Tongue (tissue), 3 donors: Measurements from ENCODE around the gene ATP11C. TPM values are rescaled to one million over a fixed set of nuclear protein-coding genes. Genes with fewer than 3 reads are reported as not detected.
"Not testable (repeated sequence)": the region's sequence is repeated elsewhere in the genome, so short reads cannot be mapped to it uniquely, and the experiment has no call there.

Source experiments
- DNase-seq: peaks from one replicate; pipeline ENCODE4 v3.0.0-alpha.2; 2015
- small RNA-seq: library from RNA; depleted of rRNA; stranded (forward); fragments of <200 nt; gene quantifications from one replicate; pipeline ENCODE3, GENCODE V24; 2014; ENCODE audit warnings: low replicate concordance
- total RNA-seq: library from RNA; depleted of rRNA; stranded (reverse); fragments of >200 nt; gene quantifications from one replicate; pipeline ENCODE4 v1.2.3, GENCODE V29; 2014

ATP11C gene
- total RNA-seq, 1 donor from 2014 or later, result 29.7 TPM

GRCh38 chrX:139720136-139720535 lies 212.7 kb downstream of the ATP11C start:
- no peak for DNase-seq

DNA sequence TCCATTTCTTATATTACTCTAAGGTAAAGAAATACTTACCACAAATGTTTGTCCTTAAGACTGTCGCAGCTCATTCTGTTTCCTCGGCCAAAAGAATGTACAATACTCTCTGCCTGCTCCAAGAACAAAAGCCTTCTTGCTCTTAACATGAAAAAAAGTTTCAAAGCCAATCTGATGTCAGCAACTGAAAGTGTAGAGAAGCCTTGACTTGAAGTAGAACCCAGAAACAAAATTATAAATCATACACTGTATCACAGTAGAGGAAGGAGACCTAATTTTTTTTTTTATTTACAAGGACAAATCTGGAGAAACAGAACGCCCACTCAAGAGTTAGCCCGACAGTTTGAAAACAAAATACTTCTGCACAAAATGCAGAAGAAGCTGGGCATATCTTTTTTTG lies 224.8 kb downstream of the ATP11C start, which contains the start of gene MCF2:
Gene MCF2 (minus strand): TSS at position 101 of the 400 bp plus-strand sequence. CDS start 56,423 bp downstream, outside the sequence.
- no peak for DNase-seq

DNA sequence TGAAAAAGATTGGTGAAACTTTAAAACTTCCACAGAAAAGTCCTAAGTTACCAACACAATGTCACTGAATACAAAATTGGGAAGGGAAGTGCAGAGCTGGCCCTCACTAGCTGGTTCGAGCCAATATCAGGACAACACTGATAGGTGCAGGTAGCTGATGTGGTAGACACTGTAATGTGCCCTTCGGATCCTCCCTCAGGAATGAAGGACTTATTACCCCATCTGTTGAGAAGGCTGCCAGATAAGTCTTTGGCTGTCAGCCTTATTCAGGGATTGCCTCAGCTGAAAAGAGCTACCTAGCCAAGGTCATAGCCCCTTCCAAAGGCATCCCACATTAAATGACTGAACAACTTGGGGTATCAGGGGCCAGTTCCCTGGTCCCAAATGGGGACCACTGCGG lies 230.2 kb downstream of the ATP11C start:
- no peak for DNase-seq

DNA sequence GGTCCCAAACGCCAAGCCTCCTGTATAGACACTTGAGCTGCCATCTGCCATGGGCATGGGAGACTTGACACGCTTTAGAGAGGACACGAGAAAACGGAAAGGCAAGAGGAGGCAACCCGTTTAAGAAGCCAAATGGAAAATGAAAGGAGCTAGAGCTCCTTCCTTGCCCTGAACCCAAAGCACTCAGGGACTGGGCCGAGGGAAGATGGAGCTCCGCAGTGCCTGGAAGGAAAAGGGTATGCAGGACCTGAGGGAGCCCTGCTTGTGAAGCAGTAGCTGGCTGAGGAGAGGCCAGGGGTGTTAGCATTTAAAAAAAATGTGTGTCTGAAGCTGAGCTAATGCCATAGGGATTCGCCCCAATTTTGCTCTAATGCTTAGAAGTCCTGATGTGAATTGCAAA lies 239.9 kb downstream of the ATP11C start:
- DNase-seq, result no peak

DNA sequence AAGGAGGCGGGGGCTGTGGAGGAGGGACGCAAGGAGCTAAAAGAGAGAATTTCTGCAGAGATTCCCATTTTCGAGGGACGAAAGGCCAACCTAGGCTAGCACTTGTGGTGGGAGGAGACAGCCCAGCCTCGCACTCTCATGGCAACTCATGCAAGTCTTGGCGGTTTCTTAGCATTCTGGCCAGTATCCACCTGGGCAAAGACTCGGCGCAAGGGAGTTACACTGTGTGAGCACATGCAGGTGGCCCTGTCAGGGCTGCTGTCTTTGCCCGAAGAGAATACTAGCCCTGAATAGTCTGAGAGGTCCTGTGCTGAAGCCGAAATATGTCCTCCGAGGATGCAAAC lies 240.4 kb downstream of the ATP11C start:
- DNase-seq, result no peak

DNA sequence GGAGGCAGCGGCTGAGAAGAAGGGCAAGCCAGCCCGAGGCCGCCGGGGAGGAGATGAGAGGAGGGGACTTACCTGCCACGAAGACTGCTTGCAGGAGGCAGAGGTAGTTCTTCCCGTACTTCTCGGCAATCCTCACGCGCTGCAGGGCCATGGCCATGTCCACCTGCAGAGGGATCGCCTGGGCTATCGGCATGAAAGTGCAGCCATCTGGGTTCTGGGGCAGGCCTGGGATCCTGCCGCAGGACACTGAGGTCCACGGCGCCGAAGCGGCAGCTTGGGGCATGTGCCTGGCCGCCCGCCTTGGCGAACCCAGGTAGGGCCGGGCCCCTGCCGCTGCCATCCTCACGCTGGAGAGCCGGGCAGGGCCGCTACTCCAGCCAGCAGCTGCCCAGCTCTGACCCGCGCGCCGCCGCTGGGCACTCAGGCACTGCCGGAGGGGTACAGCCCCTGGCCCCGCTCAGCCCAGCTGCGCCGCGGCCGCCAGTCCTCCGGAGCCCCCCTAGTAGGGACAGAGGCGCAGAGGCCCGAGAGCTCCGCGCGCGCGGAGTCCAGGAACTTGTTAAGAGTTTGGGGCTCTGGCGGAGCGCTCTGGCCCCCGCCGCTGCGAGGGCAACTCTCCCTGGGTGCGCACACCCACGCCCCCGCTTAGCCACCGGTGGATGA lies 240.9 kb downstream of the ATP11C start:
- peak; percentile 11 for DNase-seq

DNA sequence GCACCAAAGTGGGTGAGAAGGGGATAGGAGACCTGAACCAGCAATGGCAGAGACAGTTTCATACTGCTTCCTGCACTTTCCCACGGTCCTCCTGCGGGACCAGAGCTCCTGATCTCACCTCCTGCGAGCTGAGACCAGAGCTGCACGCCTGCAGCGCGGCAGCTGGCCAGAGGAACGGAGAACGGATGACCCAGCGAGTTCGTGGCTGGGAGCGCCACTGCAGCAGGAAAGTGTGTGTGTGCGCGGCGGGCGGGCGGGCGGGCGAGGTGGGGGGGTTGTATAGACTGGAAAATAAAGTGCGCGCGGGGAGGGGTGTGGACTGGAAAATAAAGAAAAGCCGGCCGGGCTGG lies 241.4 kb downstream of the ATP11C start:
- DNase-seq, result peak; percentile 9

- not testable (repeated sequence) for DNase-seq
Measured at GRCh38 chrX:139685175-139685574, 247.7 kb downstream of the ATP11C start.

- DNase-seq, result no peak
Measured at GRCh38 chrX:139680356-139680755, 252.5 kb downstream of the ATP11C start.

Small RNA genes within 50 kb of the gene (small RNA-seq; reads per million reads assigned to genes)
- 5.7 reads per million, percentile 92 among the genes with 10 or more reads in this experiment for gene MIR505
- not detected for gene RF00425
- gene RF01210, result not detected
- gene RNU6ATAC23P, result not detected

Other genes with a start within 250 kb of the ATP11C start
- not detected for gene MCF2, start 224.9 kb downstream of the ATP11C start, total RNA-seq
- not detected for gene CXorf66, start 32.5 kb upstream of the ATP11C start, total RNA-seq